ENCODE measurements around the gene REEP6. TPM values are rescaled to one million over a fixed set of nuclear protein-coding genes. Genes with fewer than 3 reads are reported as not detected.

The REEP6 gene
- total and polyA plus RNA-seq, 7 donors: 0.23 to 2.0 (median 1.3) TPM

DNA sequence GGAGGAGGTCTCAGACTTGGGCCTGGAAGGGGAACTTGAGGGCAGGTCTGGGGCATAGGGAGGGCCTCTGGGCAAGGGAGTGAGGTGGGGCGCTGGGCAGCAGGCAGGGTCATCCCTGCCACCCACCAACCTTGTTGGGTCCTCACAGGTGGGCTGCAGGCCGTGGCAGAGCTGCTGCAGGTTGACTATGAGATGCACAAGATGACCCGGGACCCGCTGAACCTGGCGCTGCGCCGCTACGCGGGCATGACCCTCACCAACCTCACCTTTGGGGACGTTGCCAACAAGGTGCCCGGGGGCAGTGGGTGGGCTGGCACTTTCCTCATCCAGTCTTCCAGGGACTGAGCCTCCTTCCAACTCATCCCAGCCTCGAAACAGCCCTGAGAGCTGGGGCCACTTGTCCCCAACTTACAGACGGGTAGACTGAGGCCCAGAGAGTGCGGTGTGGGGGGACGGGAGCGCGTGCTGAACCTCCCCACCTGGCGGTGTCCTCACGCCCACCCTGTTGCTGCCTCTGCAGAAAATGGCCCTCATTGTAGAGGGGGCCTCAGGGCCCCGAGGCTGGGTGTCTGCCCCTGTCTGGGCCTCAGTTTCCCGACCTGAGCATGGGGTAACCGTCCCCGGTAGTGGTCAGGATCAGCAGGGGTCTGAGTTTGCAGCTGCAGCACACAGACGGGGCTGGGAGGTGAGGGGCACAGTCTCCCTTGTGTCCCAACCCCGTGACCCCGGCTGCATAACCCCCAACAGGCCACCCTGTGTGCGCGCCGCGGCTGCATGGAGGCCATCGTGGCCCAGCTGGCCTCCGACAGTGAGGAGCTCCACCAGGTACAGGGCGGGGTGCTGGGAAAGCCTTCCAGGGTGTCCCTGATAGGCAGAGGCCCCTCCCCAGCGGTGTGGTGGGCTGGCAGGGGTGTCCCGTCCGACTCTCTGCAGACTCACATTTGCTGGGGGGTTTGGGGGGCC, 30.7 kb upstream of the REEP6 start:
- ATAC-seq: no peak
- Histone ChIP-seq H3K4me1 (no peaks in the 10 kb centered on the region), H3K9me3 (no peaks in the 10 kb centered on the region), H3K27ac (no peak overlapping the region), H3K27me3 (ENCODE audit: insufficient read depth in 3 of 3, low read length in 2 of 3) (peaks cover 0 to 48% (median 21%) of the 10 kb centered on the region in 3 donors), H3K36me3 (ENCODE audit: insufficient read depth in 1 of 2, low read depth in 1 of 2) (no peaks in the 10 kb centered on the region), H3K4me3 (no peak overlapping the region)
- peak in 1 of 2 donors; percentile 39 for DNase-seq
- WGBS, 3 donors: 89 to 95% (median 91%) methylated on average over 35 to 36 of the region's 36 CpGs
- intact Hi-C loops (cut with DNase I): no loop called here
- TF ChIP-seq, protein P1, sequence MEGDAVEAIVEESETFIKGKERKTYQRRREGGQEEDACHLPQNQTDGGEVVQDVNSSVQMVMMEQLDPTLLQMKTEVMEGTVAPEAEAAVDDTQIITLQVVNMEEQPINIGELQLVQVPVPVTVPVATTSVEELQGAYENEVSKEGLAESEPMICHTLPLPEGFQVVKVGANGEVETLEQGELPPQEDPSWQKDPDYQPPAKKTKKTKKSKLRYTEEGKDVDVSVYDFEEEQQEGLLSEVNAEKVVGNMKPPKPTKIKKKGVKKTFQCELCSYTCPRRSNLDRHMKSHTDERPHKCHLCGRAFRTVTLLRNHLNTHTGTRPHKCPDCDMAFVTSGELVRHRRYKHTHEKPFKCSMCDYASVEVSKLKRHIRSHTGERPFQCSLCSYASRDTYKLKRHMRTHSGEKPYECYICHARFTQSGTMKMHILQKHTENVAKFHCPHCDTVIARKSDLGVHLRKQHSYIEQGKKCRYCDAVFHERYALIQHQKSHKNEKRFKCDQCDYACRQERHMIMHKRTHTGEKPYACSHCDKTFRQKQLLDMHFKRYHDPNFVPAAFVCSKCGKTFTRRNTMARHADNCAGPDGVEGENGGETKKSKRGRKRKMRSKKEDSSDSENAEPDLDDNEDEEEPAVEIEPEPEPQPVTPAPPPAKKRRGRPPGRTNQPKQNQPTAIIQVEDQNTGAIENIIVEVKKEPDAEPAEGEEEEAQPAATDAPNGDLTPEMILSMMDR (IDR thresholded peaks at IDR 0.05): no peak

DNA sequence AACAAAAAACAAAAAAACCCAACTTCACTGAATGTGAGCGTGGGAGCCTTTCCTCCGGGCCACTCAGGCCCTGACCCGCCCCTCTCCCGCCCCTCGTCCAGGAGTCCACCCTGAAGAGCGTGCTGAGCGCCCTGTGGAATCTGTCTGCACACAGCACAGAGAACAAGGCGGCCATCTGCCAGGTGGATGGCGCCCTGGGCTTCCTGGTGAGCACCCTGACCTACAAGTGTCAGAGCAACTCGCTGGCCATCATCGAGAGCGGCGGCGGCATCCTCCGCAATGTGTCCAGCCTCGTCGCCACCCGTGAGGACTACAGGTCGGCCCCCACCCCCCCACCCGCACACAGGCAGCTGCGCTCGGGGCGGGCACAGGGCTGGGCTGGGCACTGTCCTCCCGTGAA, 29.1 kb upstream of the REEP6 start:
- ATAC-seq (no peak), DNase-seq (peak in 1 of 2 donors; percentile 44)
- Histone ChIP-seq H3K4me3 (no peak overlapping the region), H3K9me3 (no peaks in the 10 kb centered on the region), H3K27ac (no peak overlapping the region), H3K4me1 (no peaks in the 10 kb centered on the region), H3K27me3 (ENCODE audit: insufficient read depth in 3 of 3, low read length in 2 of 3) (peaks cover 0 to 49% (median 22%) of the 10 kb centered on the region in 3 donors), H3K36me3 (ENCODE audit: insufficient read depth in 1 of 2, low read depth in 1 of 2) (no peaks in the 10 kb centered on the region)
- WGBS, 3 donors: 90 to 92% (median 91%) methylated on average over 22 to 24 of the region's 24 CpGs
- intact Hi-C loops (cut with DNase I): no loop called here
- TF ChIP-seq, protein P1 (IDR thresholded peaks at IDR 0.05): no peak

DNA sequence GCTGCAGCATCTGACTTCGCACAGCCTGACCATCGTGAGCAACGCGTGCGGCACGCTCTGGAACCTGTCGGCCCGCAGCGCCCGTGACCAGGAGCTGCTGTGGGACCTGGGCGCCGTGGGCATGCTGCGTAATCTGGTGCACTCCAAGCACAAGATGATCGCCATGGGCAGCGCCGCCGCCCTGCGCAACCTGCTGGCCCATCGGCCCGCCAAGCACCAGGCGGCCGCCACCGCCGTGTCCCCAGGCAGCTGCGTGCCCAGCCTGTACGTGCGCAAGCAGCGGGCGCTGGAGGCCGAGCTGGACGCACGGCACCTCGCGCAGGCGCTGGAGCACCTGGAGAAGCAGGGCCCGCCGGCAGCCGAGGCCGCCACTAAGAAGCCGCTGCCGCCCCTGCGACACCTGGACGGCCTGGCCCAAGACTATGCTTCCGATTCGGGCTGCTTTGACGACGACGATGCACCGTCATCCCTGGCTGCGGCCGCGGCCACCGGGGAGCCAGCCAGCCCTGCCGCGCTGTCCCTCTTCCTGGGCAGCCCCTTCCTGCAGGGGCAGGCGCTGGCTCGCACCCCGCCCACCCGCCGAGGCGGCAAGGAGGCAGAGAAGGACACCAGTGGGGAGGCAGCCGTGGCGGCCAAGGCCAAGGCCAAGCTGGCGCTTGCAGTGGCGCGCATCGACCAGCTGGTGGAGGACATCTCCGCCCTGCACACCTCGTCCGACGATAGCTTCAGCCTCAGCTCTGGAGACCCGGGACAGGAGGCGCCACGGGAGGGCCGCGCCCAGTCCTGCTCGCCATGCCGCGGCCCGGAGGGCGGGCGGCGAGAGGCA, 25.6 kb upstream of the REEP6 start:
- Histone ChIP-seq H3K9me3 (no peaks in the 10 kb centered on the region), H3K4me3 (peak overlapping the region; percentile 36), H3K27ac (no peak overlapping the region), H3K27me3 (ENCODE audit: insufficient read depth in 3 of 3, low read length in 2 of 3) (peaks cover 0 to 62% (median 47%) of the 10 kb centered on the region in 3 donors), H3K36me3 (ENCODE audit: insufficient read depth in 1 of 2, low read depth in 1 of 2) (no peaks in the 10 kb centered on the region), H3K4me1 (peaks cover 26% of the 10 kb centered on the region)
- TF ChIP-seq, protein P1 (IDR thresholded peaks at IDR 0.05): peak; percentile 53
- WGBS, 3 donors: 39 to 43% (median 40%) methylated on average over 61 to 83 of the region's 83 CpGs
- peak; percentile 45 to 68 (median 65) for ATAC-seq
- intact Hi-C loops (cut with DNase I): loop anchor here in 1 of 2 donors (5.0 kb wide), 1 partner anchor 113 kb away; a partner anchor contains a TSS
- peak; percentile 35 to 73 for DNase-seq

DNA sequence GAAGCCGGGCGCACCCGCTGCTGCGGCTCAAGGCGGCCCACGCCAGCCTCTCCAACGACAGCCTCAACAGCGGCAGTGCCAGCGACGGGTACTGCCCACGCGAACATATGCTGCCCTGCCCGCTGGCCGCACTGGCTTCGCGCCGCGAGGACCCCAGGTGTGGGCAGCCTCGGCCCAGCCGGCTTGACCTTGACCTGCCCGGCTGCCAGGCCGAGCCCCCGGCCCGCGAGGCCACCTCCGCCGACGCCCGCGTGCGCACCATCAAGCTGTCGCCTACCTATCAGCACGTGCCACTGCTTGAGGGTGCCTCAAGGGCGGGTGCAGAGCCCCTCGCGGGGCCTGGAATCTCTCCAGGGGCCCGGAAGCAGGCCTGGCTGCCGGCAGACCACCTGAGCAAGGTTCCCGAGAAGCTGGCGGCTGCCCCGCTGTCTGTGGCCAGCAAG, 24.9 kb upstream of the REEP6 start:
- no peak overlapping the region for H3K27ac ChIP-seq
- H3K4me1 ChIP-seq: peaks cover 32% of the 10 kb centered on the region
- intact Hi-C loops (cut with DNase I): loop anchor here in 1 of 2 donors (5.0 kb wide), 1 partner anchor 114 kb away; a partner anchor contains a TSS
- peaks cover 0 to 68% (median 53%) of the 10 kb centered on the region in 3 donors for H3K27me3 ChIP-seq (ENCODE audit: insufficient read depth in 3 of 3, low read length in 2 of 3)
- 36 to 40% (median 38%) methylated on average over 33 to 41 of the region's 41 CpGs for WGBS, 3 donors
- ATAC-seq (no peak), DNase-seq (peak in 1 of 2 donors; percentile 48)
- H3K36me3 ChIP-seq (ENCODE audit: insufficient read depth in 1 of 2, low read depth in 1 of 2): no peaks in the 10 kb centered on the region
- H3K9me3 ChIP-seq: no peaks in the 10 kb centered on the region
- peak overlapping the region; percentile 36 for H3K4me3 ChIP-seq
- TF ChIP-seq, protein P1 (IDR thresholded peaks at IDR 0.05): no peak

All from psoas muscle (tissue), 8 donors.